HG03439 (cell line): ENCODE results near the gene APOBEC4.
"Not testable (repeated sequence)": the region's sequence is repeated elsewhere in the genome, so short reads cannot be mapped to it uniquely, and the experiment has no call there.

ENCODE experiments used
- ATAC-seq: cut with Tn5 transposase; IDR thresholded peaks from one replicate; pipeline ENCODE4 v1.9.1; 2021; ENCODE audit warnings: mild to moderate bottlenecking, moderate library complexity; ENCODE audit not compliant: unreplicated experiment

Gene APOBEC4

DNA sequence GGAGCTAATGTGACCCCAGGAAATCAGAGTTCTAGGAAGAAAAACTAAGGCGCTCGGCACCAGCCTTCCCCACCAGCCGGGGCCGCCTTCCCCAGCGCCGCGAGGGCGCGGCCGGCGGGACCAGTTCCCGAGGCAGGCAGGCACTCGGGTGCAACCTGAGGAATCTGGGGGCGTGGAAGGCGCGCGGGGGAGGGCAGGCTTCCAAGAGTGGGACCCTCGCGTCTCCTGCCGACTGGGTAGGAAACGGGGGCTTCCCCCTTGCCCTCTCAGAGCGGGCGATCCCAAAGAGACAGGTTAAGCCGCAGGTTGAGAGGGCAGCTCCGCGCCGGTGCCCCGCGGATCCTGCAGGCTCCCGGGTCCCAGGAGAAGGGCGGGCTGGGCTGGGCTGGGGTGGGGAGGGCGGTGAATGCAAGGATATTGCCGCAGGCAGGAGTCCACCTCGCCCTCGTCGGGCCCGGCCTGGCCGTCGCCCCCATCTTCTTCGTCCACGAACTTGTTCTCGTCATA, 18.0 kb downstream of the APOBEC4 start:
- ATAC-seq, result peak; percentile 2

GRCh38 chr1:183634429-183635065, 18.6 kb downstream of the APOBEC4 start:
- ATAC-seq, result no peak

DNA sequence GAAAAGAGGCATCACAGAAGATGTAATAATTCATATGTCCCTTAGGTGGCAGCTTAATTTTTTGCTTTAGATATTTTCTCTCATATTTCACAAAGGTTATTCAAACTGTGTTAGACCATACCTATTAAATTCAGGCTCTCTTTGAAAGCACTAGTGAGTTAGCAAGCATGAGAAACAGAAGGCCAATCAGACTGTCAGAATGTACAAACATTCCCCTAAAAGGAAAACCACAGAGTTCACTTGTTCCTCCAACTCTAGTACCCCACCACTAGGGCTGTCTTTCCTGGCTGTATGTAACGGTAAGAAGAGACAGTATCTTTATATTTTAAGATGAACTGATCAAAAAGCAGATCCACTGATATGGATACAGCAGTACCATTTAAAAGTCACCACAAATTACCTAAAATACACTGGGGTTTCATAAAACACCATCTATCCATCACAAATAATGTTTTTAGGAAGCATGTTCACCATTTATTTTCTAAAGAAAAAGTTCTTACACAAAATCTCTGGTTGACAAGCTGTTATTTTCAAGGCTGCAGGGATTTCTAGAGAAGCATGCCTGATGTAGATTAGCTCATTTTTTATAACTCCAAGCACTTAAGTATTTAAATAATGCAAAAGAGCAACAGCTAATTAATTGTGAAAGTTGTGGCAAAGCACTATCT, 19.3 kb downstream of the APOBEC4 start:
- ATAC-seq, result peak; percentile 32

- ATAC-seq, result no peak
These were observed 20.2 kb downstream of the APOBEC4 start for GRCh38 chr1:183632964-183633363.

DNA sequence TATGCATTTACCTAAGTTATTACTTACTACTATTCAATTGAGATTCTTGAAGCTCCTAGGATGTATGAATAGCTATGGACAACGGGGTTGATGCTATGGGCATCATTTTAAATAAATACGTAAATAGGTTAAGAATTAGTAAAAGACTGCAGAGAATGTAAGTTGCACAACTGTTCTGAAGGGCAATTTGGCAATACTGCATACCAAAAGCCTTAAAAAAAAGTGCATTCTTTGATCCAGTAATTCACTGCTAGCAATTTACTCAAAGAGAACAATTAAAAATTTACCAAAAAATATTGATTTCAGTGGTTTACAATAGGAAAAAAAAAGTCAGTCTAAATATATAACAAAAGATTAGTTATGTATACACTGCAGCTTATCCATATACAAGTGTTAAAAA, 21.0 kb downstream of the APOBEC4 start:
- ATAC-seq, result no peak

DNA sequence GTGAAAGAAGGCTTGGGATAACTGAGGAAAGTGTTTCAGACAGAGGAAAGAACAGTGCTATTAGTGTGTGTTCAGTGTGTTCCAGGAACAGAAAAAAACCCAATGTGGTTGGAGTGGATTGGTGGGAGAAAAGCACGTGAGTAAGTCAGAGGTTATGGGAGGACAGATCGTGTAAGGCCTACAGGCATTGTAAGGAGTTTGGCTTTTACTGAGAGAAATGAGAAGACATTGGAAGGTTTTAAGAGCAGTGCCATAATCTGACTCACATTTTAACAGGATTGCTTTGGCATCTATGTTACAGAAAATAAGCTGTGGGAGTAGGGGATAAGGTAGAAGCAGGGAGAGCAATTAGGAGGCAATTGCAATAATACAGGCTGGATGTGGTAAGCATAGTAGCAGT, 22.4 kb downstream of the APOBEC4 start:
- ATAC-seq, result no peak

GRCh38 chr1:183628537-183628936, 24.6 kb downstream of the APOBEC4 start:
- ATAC-seq, result no peak

GRCh38 chr1:183626236-183626635, 26.9 kb downstream of the APOBEC4 start:
- not testable (repeated sequence) for ATAC-seq

GRCh38 chr1:183622884-183623785, 30.0 kb downstream of the APOBEC4 start:
- no peak for ATAC-seq

DNA sequence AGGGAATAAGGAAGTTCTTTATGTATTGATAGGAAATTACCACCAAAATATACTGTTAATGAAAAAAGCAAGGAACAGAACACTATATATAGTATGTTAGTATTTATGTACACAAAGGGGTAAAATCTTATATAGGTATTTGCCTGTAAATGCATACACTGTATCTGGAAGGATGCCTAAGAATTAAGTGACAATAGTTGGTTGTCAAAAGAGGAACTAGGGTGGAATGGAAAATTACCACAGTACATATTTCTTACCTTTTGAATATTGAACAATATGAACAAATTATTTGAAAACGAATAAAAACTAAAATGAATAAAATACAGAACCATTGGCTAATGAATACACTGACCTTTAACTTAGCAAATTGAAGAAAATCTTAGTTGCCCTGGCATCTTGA, 31.1 kb downstream of the APOBEC4 start:
- no peak for ATAC-seq

DNA sequence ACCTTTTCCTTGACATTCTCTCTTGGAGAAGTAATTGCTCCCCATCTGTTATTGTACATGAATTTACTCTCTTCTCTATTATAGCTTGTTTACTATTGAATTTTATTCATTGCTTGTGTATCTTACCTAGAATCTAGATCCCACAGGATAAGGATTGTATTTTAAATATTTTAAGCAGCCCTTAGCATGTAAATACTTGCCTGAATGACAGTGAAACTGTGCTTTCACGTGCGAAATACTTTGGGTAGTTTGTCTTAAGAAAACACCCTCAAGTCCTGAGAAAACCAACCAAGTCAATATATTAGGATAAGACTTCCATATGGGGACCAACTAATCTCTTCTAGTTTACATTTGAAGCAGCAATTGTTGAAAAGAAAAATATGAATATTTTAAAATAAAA, 32.8 kb downstream of the APOBEC4 start:
- no peak for ATAC-seq

DNA sequence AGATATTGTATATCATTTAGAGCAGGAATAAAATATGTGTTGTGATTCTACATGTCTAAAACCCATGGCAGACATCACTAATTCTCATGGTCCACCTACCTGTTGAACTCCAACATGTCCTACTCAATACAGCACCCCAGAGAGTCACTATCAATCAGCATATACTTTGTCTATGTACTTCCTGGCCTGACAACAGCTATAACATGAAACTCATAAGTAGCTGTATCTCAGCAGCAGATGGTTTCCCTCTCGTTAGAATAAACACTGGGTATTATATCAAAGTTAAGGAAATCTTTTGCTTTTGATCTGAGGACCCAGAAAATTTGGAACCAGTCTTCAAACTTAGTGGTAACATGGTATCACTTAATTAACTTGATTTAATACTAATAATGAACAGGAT, 33.3 kb downstream of the APOBEC4 start:
- ATAC-seq, result no peak

GRCh38 chr1:183618202-183618601, 34.9 kb downstream of the APOBEC4 start:
- ATAC-seq, result not testable (repeated sequence)

GRCh38 chr1:183612975-183613374, 40.1 kb downstream of the APOBEC4 start:
- not testable (repeated sequence) for ATAC-seq

GRCh38 chr1:183612407-183612806, 40.7 kb downstream of the APOBEC4 start:
- no peak for ATAC-seq

- ATAC-seq, result no peak
These were observed 42.1 kb downstream of the APOBEC4 start for GRCh38 chr1:183611021-183611420.

DNA sequence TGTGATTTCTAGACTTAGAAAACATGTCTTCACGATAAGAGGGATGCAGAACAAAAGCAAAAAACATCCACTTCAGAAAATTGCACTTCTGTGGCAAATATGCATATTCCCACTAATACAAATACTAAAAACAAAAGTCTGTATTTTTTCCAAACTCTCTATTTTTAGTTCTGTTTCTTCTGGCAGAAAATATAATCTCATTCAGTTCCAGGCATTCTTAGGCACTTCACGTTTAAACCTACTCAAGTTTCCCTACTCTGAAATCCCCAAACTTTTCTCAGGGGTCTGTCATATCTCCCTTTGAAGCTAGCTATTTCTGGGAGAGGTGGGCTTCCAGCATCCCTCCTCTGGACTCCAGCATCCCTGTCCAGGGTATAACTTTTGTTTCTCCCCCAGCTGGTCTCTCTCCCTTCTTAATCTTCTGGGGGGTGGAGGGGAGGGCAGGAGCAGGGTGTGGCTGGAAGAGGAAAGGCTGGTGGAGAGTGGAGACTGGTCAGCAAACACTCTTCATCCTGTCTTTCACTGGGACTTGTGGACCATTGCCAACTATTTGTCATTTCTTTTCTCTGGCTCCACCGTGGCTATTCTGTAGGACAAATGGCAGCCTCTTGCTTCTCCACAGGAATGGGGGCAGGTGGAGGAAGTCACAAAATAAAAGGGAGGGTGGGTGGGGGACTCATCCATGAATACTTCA, 43.2 kb downstream of the APOBEC4 start:
- no peak for ATAC-seq

DNA sequence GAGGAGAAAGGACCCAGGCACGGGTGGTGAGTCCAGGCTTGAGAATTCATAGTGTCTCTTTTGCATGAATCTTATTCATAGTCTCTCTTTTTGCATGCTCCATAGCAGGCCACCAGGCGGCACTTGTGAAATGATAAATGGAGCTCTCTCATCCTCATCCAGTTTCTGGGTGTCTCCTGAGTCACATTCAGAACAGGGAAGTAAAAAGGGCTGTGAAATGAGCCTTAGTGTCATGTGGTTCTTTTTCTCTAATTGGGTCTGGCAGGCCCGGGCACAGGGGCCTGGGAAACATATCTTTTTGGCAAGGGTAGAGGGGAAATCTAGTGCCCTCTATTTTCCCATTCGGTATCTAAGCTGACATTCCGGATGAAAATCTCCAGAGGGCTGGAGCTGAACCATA, 43.8 kb downstream of the APOBEC4 start:
- peak; percentile 43 for ATAC-seq

- no peak for ATAC-seq
These were observed 45.7 kb downstream of the APOBEC4 start for GRCh38 chr1:183607322-183607980.

- no peak for ATAC-seq
These were observed 47.2 kb downstream of the APOBEC4 start for GRCh38 chr1:183605904-183606303.
